ENCODE data around the gene GPR146. TPM values are rescaled to one million over a fixed set of nuclear protein-coding genes. Genes with fewer than 3 reads are reported as not detected.

The GPR146 gene
- total and polyA plus RNA-seq, 9 donors: 6.1 to 25.0 (median 8.4) TPM

- DNase-seq: no peak
- no peak overlapping the region for H3K4me3 ChIP-seq
- no peak overlapping the region for H3K27ac ChIP-seq
- no peaks in the 10 kb centered on the region for H3K36me3 ChIP-seq
- H3K9me3 ChIP-seq: no peaks in the 10 kb centered on the region
- intact Hi-C loops (cut with DNase I): loop anchor here in 2 of 4 donors (5.0 kb wide), 2 partner anchors 36 to 81 kb away; no protein-coding TSS in a partner anchor
- WGBS, 3 donors: 77 to 82% (median 81%) methylated on average over 28 of the region's 28 CpGs
- no peak for TF ChIP-seq POLR2A (IDR thresholded peaks at IDR 0.05)
- TF ChIP-seq EP300 (IDR thresholded peaks at IDR 0.05): no peak
- TF ChIP-seq, protein P1, sequence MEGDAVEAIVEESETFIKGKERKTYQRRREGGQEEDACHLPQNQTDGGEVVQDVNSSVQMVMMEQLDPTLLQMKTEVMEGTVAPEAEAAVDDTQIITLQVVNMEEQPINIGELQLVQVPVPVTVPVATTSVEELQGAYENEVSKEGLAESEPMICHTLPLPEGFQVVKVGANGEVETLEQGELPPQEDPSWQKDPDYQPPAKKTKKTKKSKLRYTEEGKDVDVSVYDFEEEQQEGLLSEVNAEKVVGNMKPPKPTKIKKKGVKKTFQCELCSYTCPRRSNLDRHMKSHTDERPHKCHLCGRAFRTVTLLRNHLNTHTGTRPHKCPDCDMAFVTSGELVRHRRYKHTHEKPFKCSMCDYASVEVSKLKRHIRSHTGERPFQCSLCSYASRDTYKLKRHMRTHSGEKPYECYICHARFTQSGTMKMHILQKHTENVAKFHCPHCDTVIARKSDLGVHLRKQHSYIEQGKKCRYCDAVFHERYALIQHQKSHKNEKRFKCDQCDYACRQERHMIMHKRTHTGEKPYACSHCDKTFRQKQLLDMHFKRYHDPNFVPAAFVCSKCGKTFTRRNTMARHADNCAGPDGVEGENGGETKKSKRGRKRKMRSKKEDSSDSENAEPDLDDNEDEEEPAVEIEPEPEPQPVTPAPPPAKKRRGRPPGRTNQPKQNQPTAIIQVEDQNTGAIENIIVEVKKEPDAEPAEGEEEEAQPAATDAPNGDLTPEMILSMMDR (IDR thresholded peaks at IDR 0.05): no peak
- no peaks in the 10 kb centered on the region for H3K27me3 ChIP-seq
- H3K4me1 ChIP-seq (ENCODE audit: insufficient read depth): peaks cover 9% of the 10 kb centered on the region
Measured at GRCh38 chr7:1090686-1091643, 46.6 kb downstream of the GPR146 start.

DNA sequence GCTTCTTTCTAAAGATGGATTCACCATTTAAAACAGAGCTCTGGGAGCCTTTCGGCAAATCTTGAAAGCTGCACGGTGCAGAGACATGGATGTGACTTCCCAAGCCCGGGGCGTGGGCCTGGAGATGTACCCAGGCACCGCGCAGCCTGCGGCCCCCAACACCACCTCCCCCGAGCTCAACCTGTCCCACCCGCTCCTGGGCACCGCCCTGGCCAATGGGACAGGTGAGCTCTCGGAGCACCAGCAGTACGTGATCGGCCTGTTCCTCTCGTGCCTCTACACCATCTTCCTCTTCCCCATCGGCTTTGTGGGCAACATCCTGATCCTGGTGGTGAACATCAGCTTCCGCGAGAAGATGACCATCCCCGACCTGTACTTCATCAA, 47.3 kb downstream of the GPR146 start:
- no peak for DNase-seq
- intact Hi-C loops (cut with DNase I): loop anchor here in 2 of 4 donors (5.0 kb wide), 2 partner anchors 36 to 81 kb away; no protein-coding TSS in a partner anchor
- H3K36me3 ChIP-seq: no peaks in the 10 kb centered on the region
- H3K27ac ChIP-seq: no peak overlapping the region
- 93 to 95% (median 94%) methylated on average over 18 of the region's 18 CpGs for WGBS, 3 donors
- H3K4me3 ChIP-seq: no peak overlapping the region
- H3K27me3 ChIP-seq: no peaks in the 10 kb centered on the region
- H3K4me1 ChIP-seq (ENCODE audit: insufficient read depth): peaks cover 7% of the 10 kb centered on the region
- no peaks in the 10 kb centered on the region for H3K9me3 ChIP-seq
- TF ChIP-seq POLR2A (IDR thresholded peaks at IDR 0.05): no peak
- TF ChIP-seq, protein P1 (IDR thresholded peaks at IDR 0.05): no peak
- no peak for TF ChIP-seq EP300 (IDR thresholded peaks at IDR 0.05)

DNA sequence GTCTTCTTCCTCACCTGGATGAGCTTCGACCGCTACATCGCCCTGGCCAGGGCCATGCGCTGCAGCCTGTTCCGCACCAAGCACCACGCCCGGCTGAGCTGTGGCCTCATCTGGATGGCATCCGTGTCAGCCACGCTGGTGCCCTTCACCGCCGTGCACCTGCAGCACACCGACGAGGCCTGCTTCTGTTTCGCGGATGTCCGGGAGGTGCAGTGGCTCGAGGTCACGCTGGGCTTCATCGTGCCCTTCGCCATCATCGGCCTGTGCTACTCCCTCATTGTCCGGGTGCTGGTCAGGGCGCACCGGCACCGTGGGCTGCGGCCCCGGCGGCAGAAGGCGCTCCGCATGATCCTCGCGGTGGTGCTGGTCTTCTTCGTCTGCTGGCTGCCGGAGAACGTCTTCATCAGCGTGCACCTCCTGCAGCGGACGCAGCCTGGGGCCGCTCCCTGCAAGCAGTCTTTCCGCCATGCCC, 47.9 kb downstream of the GPR146 start:
- H3K27ac ChIP-seq: no peak overlapping the region
- intact Hi-C loops (cut with DNase I): loop anchor here in 2 of 4 donors (5.0 kb wide), 2 partner anchors 35 to 80 kb away; no protein-coding TSS in a partner anchor
- no peak for TF ChIP-seq POLR2A (IDR thresholded peaks at IDR 0.05)
- no peak for TF ChIP-seq EP300 (IDR thresholded peaks at IDR 0.05)
- TF ChIP-seq, protein P1 (IDR thresholded peaks at IDR 0.05): no peak
- peaks cover 4% of the 10 kb centered on the region for H3K4me1 ChIP-seq (ENCODE audit: insufficient read depth)
- no peak overlapping the region for H3K4me3 ChIP-seq
- WGBS, 3 donors: 93 to 98% (median 96%) methylated on average over 40 of the region's 40 CpGs
- no peak for DNase-seq
- no peaks in the 10 kb centered on the region for H3K9me3 ChIP-seq
- H3K36me3 ChIP-seq: no peaks in the 10 kb centered on the region
- H3K27me3 ChIP-seq: no peaks in the 10 kb centered on the region

DNA sequence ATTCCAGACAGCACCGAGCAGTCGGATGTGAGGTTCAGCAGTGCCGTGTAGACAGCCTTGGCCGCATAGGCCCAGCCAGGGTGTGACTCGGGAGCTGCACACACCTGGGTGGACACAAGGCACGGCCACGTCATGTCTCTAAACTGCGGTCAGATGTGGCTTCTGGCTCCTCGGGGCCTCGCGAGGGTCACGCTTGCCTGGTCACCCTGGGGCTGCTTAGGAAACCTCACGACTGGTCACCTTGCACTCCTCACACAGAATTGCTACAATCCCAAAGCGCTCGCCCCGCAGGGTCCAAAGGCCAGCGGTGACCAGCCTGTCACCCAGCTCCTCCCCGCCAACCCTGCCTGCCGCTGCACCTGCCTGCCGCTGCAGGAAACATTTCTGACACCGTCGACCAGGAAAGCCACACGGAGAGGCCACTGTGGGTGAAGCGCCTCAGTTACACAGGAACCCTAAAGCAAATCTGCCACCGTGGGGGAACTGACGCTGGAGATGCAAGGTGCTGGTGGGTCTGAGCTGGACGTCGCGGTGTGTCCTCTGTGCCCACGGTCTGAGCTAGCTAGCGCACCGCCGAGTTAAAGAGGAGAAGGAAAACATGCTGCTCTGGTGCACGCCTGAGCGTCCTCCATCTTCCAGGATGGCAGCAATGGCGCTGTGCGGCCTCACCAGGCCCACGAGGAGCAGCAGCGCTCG, 48.6 kb downstream of the GPR146 start:
- Histone ChIP-seq H3K9me3 (no peaks in the 10 kb centered on the region), H3K4me3 (no peak overlapping the region), H3K27ac (no peak overlapping the region), H3K36me3 (no peaks in the 10 kb centered on the region), H3K4me1 (ENCODE audit: insufficient read depth) (peaks cover 4% of the 10 kb centered on the region), H3K27me3 (no peaks in the 10 kb centered on the region)
- 91 to 96% (median 95%) methylated on average over 40 of the region's 40 CpGs for WGBS, 3 donors
- TF ChIP-seq EP300 (IDR thresholded peaks at IDR 0.05) (no peak), POLR2A (IDR thresholded peaks at IDR 0.05) (no peak)
- TF ChIP-seq, protein P1 (IDR thresholded peaks at IDR 0.05): no peak
- no peak for DNase-seq
- intact Hi-C loops (cut with DNase I): loop anchor here in 2 of 4 donors (5.0 kb wide), 2 partner anchors 34 to 79 kb away; no protein-coding TSS in a partner anchor
